Inferior parietal cortex (tissue), 1 donor: ENCODE results near the gene KCNH4.
"Not testable (repeated sequence)": the region's sequence is repeated elsewhere in the genome, so short reads cannot be mapped to it uniquely, and the experiment has no call there.

Source experiments
- DNase-seq: peaks from one replicate; pipeline ENCODE4 v3.0.0-alpha.2; 2016; ENCODE audit errors: extremely low spot score

Gene KCNH4

GRCh38 chr17:42180922-42181850 lies at the start of gene KCNH4:
TSS of gene KCNH4 (minus strand) at chr17:42181142. CDS start at chr17:42180945, 197 bp downstream.
- DNase-seq: peak; percentile 79

- DNase-seq: no peak
Measured at GRCh38 chr17:42230225-42230624, 49.3 kb upstream of the KCNH4 start.

DNA sequence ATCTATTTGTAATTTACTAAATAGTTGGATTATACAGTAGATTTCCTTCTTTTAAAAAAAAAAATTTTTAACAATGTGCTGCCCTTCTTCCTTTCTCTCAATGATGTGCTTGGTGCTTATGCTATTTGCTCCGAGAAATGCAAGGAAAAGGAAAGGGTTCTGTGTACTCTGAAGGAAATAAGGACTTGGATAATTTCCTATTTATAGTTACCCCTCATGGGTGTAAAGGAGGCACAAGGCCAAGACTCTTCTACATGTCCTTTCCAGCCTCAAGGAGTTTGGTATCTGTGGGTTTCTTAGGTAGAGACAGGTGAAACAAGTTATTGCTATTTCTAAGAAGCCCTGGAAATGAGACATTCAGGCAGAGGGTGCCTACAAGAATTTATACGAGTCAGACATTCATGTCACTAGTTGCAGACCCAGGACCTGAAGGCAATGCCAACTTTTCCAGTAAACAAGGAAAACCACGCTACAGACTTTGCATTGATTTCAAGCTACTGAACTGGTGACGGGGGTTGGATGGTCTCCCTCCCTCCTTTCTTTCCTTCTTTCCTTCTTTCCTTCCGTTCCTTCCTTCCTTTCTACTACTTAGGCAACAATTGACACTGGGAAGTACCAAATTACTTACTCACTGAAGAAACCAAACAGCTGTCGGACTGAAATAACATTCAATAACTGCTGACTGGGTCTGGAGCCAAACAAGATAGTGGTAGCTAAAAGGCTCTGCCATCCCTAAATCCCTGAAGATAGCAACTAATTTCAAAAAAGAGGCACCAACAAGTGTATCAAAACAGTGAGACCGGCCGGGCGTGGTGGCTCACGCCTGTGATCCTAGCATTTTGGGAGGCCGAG lies 47.1 kb upstream of the KCNH4 start:
- DNase-seq: no peak

- DNase-seq: no peak
Measured at GRCh38 chr17:42225646-42226045, 44.7 kb upstream of the KCNH4 start.

- DNase-seq: no peak
Measured at GRCh38 chr17:42224651-42225050, 43.7 kb upstream of the KCNH4 start.

DNA sequence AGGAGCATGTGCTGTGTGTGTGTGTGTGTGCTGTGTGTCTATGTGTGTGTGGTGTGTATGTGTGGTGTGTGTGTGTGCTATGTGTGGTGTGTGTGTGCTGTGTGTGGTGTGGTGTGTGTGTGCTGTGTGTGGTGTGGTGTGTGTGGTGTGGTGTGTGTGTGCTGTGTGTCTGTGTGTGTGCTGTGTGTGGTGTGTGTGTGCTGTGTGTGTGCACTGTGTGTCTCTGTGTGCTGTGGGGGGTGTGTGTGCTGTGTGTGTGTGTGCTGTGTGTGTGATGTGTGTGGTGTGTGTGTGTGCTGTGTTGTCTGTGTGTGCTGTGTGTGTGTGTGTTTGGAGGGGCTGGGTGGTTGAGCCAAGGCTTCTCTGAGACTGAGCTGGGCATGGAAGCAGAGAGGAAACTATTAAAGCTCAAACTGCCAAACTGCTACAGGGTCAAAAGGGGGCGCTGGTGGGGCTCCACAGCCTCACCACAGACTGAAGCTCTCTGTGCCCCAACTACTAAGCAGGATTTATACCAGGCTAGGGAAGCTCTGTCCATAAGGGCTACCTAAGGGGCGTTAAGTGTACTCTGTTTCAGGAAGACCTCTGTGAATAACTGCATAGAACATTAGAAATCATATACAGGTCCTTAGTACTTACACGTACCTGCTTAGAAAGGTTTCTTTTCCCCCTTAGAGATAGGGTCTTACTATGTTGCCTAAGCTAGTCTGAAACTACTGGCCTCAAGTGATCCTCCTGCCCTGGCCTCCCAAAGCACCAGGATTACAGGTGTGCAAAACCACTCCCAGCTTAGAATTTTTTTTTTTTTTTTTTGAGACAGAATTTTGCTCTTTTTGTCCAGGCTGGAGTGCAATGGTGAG lies 41.2 kb upstream of the KCNH4 start:
- peak; percentile 23 for DNase-seq

DNA sequence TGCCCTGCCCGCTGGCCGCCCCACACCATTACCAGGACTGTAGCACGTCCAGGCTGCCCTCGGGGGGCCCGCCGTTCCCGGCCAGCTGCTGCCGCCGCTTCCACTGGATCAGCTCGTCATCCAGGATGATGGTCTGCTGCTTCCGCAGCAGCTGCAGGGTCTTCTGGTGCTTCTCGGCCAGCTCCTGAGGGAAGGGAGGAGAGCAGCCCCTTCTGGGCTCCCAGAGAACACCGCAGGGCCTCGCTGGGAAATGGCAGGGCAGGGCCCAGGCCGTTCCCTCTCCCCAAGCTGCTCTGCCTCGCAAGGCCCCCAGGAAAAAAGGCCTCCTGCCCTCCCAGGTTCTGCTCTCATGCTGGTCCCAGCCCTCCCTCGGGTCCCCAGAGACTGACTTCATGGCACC lies 38.3 kb upstream of the KCNH4 start:
- not testable (repeated sequence) for DNase-seq

- DNase-seq: no peak
Measured at GRCh38 chr17:42214156-42214555, 33.2 kb upstream of the KCNH4 start.

DNA sequence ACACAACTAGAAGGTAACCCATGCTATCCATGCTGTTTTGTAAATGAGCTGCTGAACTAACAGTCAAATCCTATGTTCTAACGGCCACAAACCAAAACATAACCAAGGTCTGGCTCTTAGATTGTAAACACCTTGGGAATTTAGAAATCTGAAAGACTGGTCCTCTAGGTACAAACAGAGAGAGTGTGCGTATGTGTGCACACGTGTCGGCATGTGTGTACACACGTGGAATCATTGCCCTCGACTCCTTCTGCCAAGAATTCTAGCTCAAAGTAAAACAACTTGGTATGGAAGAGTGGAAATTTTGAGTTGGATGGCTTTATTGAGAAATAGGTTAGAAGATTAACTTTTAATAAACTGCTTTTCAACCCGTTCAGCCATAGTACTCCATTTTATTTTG lies 31.4 kb upstream of the KCNH4 start:
- no peak for DNase-seq

DNA sequence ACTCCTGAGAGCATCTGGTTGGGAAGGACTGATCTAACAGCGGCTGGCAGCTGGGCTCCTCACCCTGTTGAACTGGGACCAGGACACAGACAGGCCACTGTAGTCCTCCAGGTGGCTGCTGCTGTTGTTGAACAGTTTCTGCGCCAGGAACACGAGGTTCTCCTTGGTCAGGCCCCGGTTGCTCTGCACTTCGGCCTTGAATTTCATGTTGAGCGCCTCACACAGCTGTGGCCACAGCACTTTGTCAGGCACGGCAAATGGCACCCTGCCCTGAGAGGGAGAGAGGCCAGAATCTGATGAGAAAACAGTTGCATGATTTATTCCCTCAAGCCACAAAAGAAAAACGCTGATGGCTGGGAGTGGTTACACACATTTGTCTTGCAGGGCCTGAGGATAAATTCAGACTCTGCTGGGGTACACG lies 31.0 kb upstream of the KCNH4 start:
- peak; percentile 67 for DNase-seq

GRCh38 chr17:42210046-42210445 lies 29.1 kb upstream of the KCNH4 start:
- DNase-seq: no peak

DNA sequence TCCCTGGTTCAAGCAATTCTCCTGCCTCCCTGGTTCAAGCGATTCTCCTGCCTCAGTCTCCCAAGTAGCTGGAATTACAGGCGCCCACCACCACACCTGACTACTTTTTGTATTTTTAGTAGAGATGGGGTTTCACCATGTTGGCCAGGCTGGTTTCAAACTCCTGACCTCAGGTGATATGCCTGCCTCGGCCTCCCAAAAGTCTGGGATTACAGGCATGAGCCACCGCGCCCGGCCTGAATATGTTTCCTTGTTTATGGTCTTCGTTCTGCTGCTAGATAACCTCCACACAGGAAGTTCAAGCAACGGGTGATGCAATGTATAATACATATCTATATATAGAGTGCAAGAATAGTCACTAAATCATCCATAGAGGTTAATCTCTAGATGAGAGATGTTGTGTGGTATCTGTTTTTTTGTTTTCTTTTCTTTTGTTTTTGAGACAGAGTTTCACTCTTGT lies 25.2 kb upstream of the KCNH4 start:
- not testable (repeated sequence) for DNase-seq

DNA sequence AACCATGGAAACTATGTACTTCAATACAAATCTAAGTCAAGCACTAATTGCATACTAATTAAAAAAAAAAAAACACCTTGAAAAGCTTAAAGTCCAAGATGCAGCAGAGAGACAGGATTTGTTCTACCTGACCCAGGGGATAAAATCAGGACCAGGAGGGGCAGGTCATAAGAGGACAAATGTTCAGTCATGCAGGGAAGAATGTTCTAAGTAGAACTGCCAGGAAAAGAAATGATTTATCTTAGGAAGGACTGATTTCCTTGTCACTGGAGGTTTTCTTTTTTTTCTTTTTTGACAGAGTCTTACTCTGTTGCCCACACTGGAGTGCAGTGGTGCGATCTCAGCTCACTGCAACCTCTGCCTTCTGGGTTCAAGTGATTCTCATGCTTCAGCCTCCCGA lies 22.4 kb upstream of the KCNH4 start:
- DNase-seq: no peak

GRCh38 chr17:42202696-42203095 lies 21.8 kb upstream of the KCNH4 start:
- DNase-seq: no peak

DNA sequence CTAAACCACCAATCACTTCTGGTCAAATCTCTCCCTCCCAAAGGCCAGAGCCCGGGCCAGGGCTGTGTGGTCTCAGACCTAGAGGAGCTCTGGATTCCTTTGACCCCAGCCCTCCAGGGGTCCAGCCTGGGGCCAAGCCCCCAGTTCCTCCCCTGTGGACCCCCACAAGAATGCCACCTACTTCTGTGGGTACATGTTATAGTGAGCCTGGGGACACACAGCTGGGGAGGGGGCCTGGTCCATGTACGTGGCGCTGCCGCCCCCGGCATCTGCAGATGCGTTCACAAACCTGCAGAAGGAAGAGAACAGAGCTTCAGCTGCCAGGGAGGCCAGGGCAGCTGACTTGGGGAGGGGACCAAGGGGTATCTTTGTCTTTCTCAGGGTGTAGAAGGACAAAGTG lies 21.2 kb upstream of the KCNH4 start:
- no peak for DNase-seq

DNA sequence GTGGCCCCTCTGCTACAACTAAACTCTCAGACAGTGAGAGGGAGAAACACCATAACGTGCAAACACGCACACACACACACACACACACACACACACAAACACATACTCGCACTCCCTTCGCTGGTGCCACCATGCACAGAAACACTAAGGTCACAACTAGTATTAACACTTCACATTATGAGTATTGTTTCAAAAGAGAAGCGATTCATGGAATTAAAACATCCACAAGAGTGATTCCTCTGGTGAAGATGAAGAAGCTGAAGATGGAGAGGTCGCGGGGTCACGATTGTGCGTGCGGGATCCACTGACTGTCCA lies 20.5 kb upstream of the KCNH4 start:
- DNase-seq: no peak

DNA sequence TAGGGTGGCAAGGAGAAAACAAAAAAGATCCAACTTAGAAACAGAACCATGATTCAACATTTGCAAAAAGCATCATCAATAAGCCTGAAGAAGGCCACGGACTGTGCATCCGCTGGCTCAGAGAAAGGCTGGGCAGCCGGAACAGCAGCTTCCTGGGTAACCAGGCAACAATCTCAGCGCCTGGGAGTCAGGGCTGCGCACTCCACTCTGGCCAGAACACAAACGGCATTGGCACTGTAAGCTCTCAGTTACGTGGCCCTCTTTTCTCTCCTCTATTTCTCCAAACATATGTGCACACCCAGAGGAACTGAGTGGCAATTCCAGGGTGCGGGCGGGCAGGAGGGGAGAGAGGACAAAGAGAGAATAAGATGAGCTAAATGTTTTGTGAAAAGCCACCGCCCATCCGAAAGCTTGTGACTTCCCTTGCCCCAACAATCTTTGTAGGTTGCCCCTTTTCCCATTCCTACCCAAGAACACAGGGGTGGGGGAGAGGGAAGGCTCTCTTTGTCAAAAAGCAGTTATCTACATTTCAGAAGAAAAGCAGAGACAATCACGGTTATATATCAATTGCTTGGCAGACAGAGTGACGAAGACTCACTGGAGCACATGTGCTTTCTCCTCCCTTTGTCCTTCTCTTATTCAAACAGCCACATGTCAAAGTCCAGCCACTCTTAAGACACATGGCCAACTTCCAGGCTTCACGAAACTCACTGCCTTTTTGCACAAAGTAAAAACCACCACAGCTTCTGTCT lies 19.9 kb upstream of the KCNH4 start:
- no peak for DNase-seq

- no peak for DNase-seq
Measured at GRCh38 chr17:42199416-42200011, 18.6 kb upstream of the KCNH4 start.

- no peak for DNase-seq
Measured at GRCh38 chr17:42198897-42199296, 18.0 kb upstream of the KCNH4 start.

DNA sequence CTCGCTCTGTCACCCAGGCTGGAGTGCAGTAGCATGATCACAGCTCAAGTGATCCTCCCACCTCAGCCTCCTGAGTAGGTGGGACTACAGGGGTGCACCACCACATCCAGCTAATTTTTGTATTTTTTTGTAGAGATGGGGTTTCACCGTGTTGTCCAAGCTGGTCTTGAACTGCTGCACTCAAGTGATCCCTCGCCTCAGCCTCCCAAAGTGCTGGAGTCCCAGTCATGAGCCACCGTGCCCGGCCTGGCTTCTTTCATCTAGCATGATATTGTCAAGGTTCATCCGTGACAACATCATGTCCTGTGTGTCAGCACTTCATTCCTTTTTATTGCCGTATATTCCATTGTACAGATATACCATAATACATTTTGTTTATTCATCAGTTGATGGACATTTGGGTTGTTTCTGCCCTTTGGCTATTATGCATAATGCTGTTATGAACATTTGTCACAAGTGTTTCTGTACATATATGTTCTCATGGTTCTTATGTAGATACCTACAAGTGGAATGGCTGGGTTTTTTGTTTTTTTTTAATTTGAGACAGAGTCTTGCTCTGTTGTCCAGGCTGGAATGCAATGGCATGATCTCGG lies 16.7 kb upstream of the KCNH4 start:
- no peak for DNase-seq
